PC-3 (cell line): ENCODE results near the gene KRTAP12-2. TPM values are rescaled to one million over a fixed set of nuclear protein-coding genes. Genes with fewer than 3 reads are reported as not detected.

Experiments
- ATAC-seq: fragments of 200-7000 bp; cut with Tn5 transposase; 2 replicates; pipeline ENCODE4 v1.9.1; 2020; ENCODE audit warnings: mild to moderate bottlenecking, moderate library complexity
- BruUV-seq: library from RNA; stranded (reverse); fragments of 400-500 nt; replicated peaks from 2 replicates; lab custom pipeline; 2021; lab: Mats Ljungman, UMichigan
- CTCF ChIA-PET: fragments of 300-600 bp; sonication (Branson Sonifier 250); formaldehyde crosslinking; loops from one replicate; lab custom pipeline; 2022; ENCODE audit warnings: antibody characterized with exemption; lab: Charles Lee
- POLR2A ChIA-PET: fragments of 300-600 bp; sonication (Branson Sonifier 250); formaldehyde crosslinking; loops from one replicate; lab custom pipeline; 2022; ENCODE audit warnings: antibody characterized with exemption; ENCODE audit not compliant: unreplicated experiment; lab: Charles Lee
- DNase-seq: peaks from one replicate; pipeline ENCODE4 v3.0.0-alpha.2; 2015
- H2AFZ ChIP-seq: fragments of 300-600 bp; sonication (generic); 2 replicates; pipeline ENCODE4 v1.6.0; 2016; ENCODE audit warnings: antibody characterized with exemption, low read length
- H3F3A ChIP-seq: fragments of 300-600 bp; sonication (generic); one replicate; pipeline ENCODE4 v1.6.0; 2017; ENCODE audit warnings: antibody characterized with exemption, low read length, control low read depth, mild to moderate bottlenecking; ENCODE audit not compliant: unreplicated experiment
- H3K27ac ChIP-seq: fragments of 300-600 bp; sonication (generic); 2 replicates; pipeline ENCODE4 v1.5.1; 2016; ENCODE audit warnings: mild to moderate bottlenecking, low read length
- H3K27me3 ChIP-seq: fragments of 300-600 bp; sonication (generic); 2 replicates; pipeline ENCODE4 v1.6.1; 2016; ENCODE audit warnings: low read length, mixed read lengths
- H3K36me3 ChIP-seq: fragments of 300-600 bp; sonication (generic); 2 replicates; pipeline ENCODE4 v1.6.1; 2016; ENCODE audit warnings: low read depth, mixed run types, low read length, mixed read lengths
- H3K4me1 ChIP-seq: fragments of 300-600 bp; sonication (generic); 2 replicates; pipeline ENCODE4 v1.5.1; 2016; ENCODE audit warnings: low read length; ENCODE audit not compliant: insufficient read depth
- H3K4me2 ChIP-seq: fragments of 300-600 bp; sonication (generic); 2 replicates; pipeline ENCODE4 v1.6.0; 2016; ENCODE audit warnings: low read length
- H3K4me3 ChIP-seq: fragments of 300-600 bp; sonication (generic); 2 replicates; pipeline ENCODE4 v1.5.1; 2016; ENCODE audit warnings: mild to moderate bottlenecking, low read length, mixed read lengths
- H3K79me2 ChIP-seq: fragments of 300-600 bp; sonication (generic); 2 replicates; pipeline ENCODE4 v1.6.1; 2017; ENCODE audit warnings: low read length, mixed read lengths
- H3K9ac ChIP-seq: fragments of 300-600 bp; sonication (generic); 2 replicates; pipeline ENCODE4 v1.6.0; 2016; ENCODE audit warnings: mild to moderate bottlenecking, low read length
- H3K9me2 ChIP-seq: fragments of 300-600 bp; sonication (generic); replicated peaks from 2 replicates; pipeline ENCODE4 v1.6.1; 2016; ENCODE audit warnings: mixed run types, low read length, mixed read lengths
- H3K9me3 ChIP-seq: fragments of 300-600 bp; sonication (generic); 2 replicates; pipeline ENCODE4 v1.6.1; 2016; ENCODE audit warnings: low read length, mixed read lengths
- H4K20me1 ChIP-seq: fragments of 300-600 bp; sonication (generic); 2 replicates; pipeline ENCODE4 v1.6.1; 2016; ENCODE audit warnings: low read length, mixed read lengths
- EZH2 ChIP-seq: fragments of 300-600 bp; sonication (generic); IDR thresholded peaks from one replicate; pipeline ENCODE4 v1.6.1; 2017; ENCODE audit warnings: antibody characterized with exemption, mild to moderate bottlenecking, low read length; ENCODE audit not compliant: unreplicated experiment
- EZH2phosphoT487 ChIP-seq: fragments of 300-600 bp; sonication (generic); IDR thresholded peaks from 2 replicates; pipeline ENCODE4 v1.6.1; 2018; ENCODE audit warnings: mild to moderate bottlenecking, antibody characterized with exemption, low read length, borderline replicate concordance
- intact Hi-C: fragments of 100-400 bp; cut with micrococcal nuclease; formaldehyde crosslinking; loops from 2 replicates; pipeline ENCODE4 v1.9.0; 2023
- total RNA-seq: library from RNA; depleted of rRNA; stranded (reverse); fragments of >200 nt; gene quantifications from 2 replicates; pipeline ENCODE4 v1.2.3, GENCODE V29; 2014
- TF ChIP-seq, protein P1 (sequence below): fragments of 300-600 bp; sonication (generic); conservative IDR thresholded peaks from 2 replicates; pipeline ENCODE4 v1.5.1; 2017; ENCODE audit warnings: antibody characterized with exemption, low read depth, mild to moderate bottlenecking, low read length

Gene KRTAP12-2
- total RNA-seq, 1 experiment from 2014 or later = not detected

DNA sequence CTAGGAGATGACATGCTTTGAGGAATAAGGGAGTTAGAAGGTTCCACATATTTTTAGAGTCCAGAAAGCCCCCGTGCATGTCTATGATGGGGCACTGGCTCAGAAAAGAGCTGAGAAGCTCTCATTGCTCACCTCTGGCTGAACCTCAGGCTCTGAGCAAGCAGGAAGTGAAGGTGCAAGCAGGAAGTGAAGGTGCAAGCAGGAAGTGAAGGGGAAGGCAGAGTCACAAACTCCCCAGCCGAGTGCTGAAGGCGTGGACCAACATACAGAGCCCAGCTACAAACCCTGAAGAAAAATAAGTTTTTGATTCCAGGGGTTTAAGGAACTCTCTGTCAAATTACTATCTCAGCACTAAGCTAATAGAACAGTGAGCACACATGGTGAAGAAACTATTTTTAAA, 47.8 kb downstream of the KRTAP12-2 start:
- no peaks in the 10 kb centered on the region for H3K4me1 ChIP-seq
- H3K4me2 ChIP-seq = no peak overlapping the region
- H3K27me3 ChIP-seq = no peaks in the 10 kb centered on the region
- POLR2A ChIA-PET = no interaction called here
- no peaks in the 10 kb centered on the region for H3K79me2 ChIP-seq
- H3K9me2 ChIP-seq = no peaks in the 10 kb centered on the region
- H2AFZ ChIP-seq = no peak overlapping the region
- CTCF ChIA-PET = interaction anchor here (1.2 kb wide), 1 partner anchor 124 kb away, joined by 5 read pairs; no protein-coding TSS in a partner anchor
- H3F3A ChIP-seq = no peaks in the 10 kb centered on the region
- H4K20me1 ChIP-seq = no peaks in the 10 kb centered on the region
- no TSS peak for BruUV-seq
- H3K9me3 ChIP-seq = peaks cover 13% of the 10 kb centered on the region
- TF ChIP-seq EZH2phosphoT487 (no peak), EZH2 (no peak)
- TF ChIP-seq, protein P1, sequence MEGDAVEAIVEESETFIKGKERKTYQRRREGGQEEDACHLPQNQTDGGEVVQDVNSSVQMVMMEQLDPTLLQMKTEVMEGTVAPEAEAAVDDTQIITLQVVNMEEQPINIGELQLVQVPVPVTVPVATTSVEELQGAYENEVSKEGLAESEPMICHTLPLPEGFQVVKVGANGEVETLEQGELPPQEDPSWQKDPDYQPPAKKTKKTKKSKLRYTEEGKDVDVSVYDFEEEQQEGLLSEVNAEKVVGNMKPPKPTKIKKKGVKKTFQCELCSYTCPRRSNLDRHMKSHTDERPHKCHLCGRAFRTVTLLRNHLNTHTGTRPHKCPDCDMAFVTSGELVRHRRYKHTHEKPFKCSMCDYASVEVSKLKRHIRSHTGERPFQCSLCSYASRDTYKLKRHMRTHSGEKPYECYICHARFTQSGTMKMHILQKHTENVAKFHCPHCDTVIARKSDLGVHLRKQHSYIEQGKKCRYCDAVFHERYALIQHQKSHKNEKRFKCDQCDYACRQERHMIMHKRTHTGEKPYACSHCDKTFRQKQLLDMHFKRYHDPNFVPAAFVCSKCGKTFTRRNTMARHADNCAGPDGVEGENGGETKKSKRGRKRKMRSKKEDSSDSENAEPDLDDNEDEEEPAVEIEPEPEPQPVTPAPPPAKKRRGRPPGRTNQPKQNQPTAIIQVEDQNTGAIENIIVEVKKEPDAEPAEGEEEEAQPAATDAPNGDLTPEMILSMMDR = no peak
- no peak overlapping the region for H3K27ac ChIP-seq
- ATAC-seq (peak; percentile 29; the same call in 1 of the 2 replicates), DNase-seq (peak; percentile 19)
- H3K4me3 ChIP-seq = no peak overlapping the region
- no peaks in the 10 kb centered on the region for H3K36me3 ChIP-seq
- intact Hi-C loops = loop anchor here (1.0 kb wide), 1 partner anchor 174 kb away; no protein-coding TSS in a partner anchor
- H3K9ac ChIP-seq = no peak overlapping the region

DNA sequence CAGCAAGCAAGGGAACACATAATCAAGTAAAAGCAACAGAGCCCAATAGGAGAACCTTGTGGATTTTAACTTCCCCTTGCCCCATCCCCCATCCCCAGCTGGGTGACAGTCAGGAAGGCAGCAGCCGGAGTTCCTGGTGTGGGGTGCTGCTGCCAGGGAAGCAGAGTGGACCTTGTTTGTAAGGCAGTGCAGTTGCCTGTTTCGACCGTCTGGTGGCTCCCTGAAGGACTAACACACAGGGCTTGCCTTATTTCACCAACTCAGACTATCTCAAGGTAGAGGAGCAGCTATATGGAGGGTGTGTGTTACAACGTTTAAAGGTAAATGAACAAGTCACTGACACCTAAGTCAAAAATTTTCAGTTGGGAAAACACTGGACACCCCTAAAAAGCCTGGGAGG, 48.2 kb downstream of the KRTAP12-2 start:
- intact Hi-C loops = loop anchor here (1.0 kb wide), 1 partner anchor 175 kb away; no protein-coding TSS in a partner anchor

DNA sequence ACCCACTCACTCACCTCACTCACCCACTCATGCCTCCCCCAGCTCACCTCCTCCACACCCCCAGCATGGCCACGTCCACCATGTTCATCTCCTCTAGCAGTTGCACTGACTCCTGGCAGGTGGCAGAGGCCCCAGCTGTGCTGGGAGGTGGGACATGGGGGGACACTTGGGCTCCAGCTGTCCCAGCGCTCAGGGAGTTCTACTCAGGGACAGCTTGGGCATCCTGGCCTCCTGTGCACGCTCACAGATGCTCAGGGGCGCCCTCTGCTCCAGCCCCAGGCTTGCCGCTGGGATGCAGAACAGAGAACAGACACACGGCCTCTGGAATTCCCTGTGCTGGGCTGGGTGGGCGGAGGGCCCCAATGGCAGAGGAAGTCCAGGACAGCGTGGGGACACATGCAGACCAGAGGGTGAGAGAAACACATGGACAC, 49.6 kb downstream of the KRTAP12-2 start:
- Histone ChIP-seq H3F3A (no peaks in the 10 kb centered on the region), H2AFZ (no peak overlapping the region), H3K4me1 (no peaks in the 10 kb centered on the region), H3K9me3 (peaks cover 3% of the 10 kb centered on the region; the same call in 1 of the 2 replicates), H3K27ac (no peak overlapping the region), H3K36me3 (no peaks in the 10 kb centered on the region), H4K20me1 (no peaks in the 10 kb centered on the region), H3K9ac (no peak overlapping the region), H3K4me2 (no peak overlapping the region), H3K4me3 (no peak overlapping the region), H3K9me2 (no peaks in the 10 kb centered on the region), H3K79me2 (no peaks in the 10 kb centered on the region), H3K27me3 (no peaks in the 10 kb centered on the region)
- CTCF ChIA-PET = no interaction called here
- TF ChIP-seq, protein P1 = no peak
- no peak for TF ChIP-seq EZH2
- no peak for TF ChIP-seq EZH2phosphoT487
- ATAC-seq (no peak), DNase-seq (no peak)
- no TSS peak for BruUV-seq
- intact Hi-C loops = no loop called here
- POLR2A ChIA-PET = no interaction called here

More for the DNA sequence above, 48.2 kb downstream of the KRTAP12-2 start:
- no peaks in the 10 kb centered on the region for H3K9me2 ChIP-seq
- no peaks in the 10 kb centered on the region for H3K36me3 ChIP-seq
- no TSS peak for BruUV-seq
- TF ChIP-seq, protein P1 = peak; percentile 47
- no peak for TF ChIP-seq EZH2
- TF ChIP-seq EZH2phosphoT487 = no peak
- H3K79me2 ChIP-seq = no peaks in the 10 kb centered on the region
- peaks cover 10% of the 10 kb centered on the region for H3K9me3 ChIP-seq
- ATAC-seq (peak; percentile 81), DNase-seq (peak; percentile 22)
- H3K9ac ChIP-seq = no peak overlapping the region
- CTCF ChIA-PET = interaction anchor here (1.2 kb wide), 1 partner anchor 124 kb away, joined by 5 read pairs; no protein-coding TSS in a partner anchor
- POLR2A ChIA-PET = no interaction called here
- H3F3A ChIP-seq = no peaks in the 10 kb centered on the region
- no peaks in the 10 kb centered on the region for H3K27me3 ChIP-seq
- H2AFZ ChIP-seq = no peak overlapping the region
- no peak overlapping the region for H3K4me3 ChIP-seq
- no peak overlapping the region for H3K27ac ChIP-seq
- no peak overlapping the region for H3K4me2 ChIP-seq
- H3K4me1 ChIP-seq = no peaks in the 10 kb centered on the region
- H4K20me1 ChIP-seq = no peaks in the 10 kb centered on the region
